Upper lobe of left lung (tissue), 6 donors: ENCODE data around the gene POLR2M. TPM values are rescaled to one million over a fixed set of nuclear protein-coding genes. Genes with fewer than 3 reads are reported as not detected.

ENCODE experiments used
- ATAC-seq, 2 donors: fragments of 200-7000 bp; cut with Tn5 transposase; one replicate each; pipeline ENCODE4 v1.9.1; 2022; ENCODE audit warnings: mild to moderate bottlenecking in 2 of 2, moderate library complexity in 2 of 2; ENCODE audit not compliant: low FRiP score in 2 of 2
- DNase-seq, 2 donors: peaks; one replicate each; pipeline ENCODE4 v3.0.0-alpha.2; 2019 to 2020
- H3K27ac ChIP-seq, 4 donors: fragments of 200-600 bp; sonication (generic); one replicate each; pipeline ENCODE4 v1.5.1; 2016 to 2019
- H3K27me3 ChIP-seq, 4 donors: fragments of 200-600 bp; sonication (generic); one replicate each; pipeline ENCODE4 v1.5.1; 2017 to 2019
- H3K36me3 ChIP-seq, 4 donors: fragments of 200-600 bp; sonication (generic); one replicate each; pipeline ENCODE4 v1.5.1; 2016 to 2019
- H3K4me1 ChIP-seq, 4 donors: fragments of 200-600 bp; sonication (generic); one replicate each; pipeline ENCODE4 v1.5.1; 2018 to 2019
- H3K4me3 ChIP-seq, 4 donors: fragments of 200-600 bp; sonication (generic); one replicate each; pipeline ENCODE4 v1.5.1; 2017 to 2019; ENCODE audit warnings: mild to moderate bottlenecking in 2 of 4, moderate library complexity in 1 of 4
- H3K9me3 ChIP-seq, 4 donors: fragments of 200-600 bp; sonication (generic); one replicate each; pipeline ENCODE4 v1.5.1; 2018 to 2019
- CTCF ChIP-seq, 6 experiments: fragments of 450-650 bp in 4 of 6; fragments of 200-600 bp in 2 of 6; sonication (generic) in 2 of 6; IDR thresholded peaks; one replicate each; pipeline ENCODE4 v1.5.1; 2016 to 2019; ENCODE audit warnings: antibody characterized with exemption in 6 of 6
- EP300 ChIP-seq, 4 donors: sonication (generic); formaldehyde crosslinking; IDR thresholded peaks; one replicate each; pipeline ENCODE4 v1.5.1; 2017; ENCODE audit warnings: antibody characterized with exemption in 4 of 4, control low read depth in 2 of 4
- POLR2A ChIP-seq, 4 donors: fragments of 450-650 bp; IDR thresholded peaks; one replicate each; pipeline ENCODE4 v1.5.1; 2016 to 2017; ENCODE audit warnings: antibody characterized with exemption in 4 of 4, mild to moderate bottlenecking in 2 of 4
- POLR2AphosphoS5 ChIP-seq, 2 donors: sonication (generic); formaldehyde crosslinking; IDR thresholded peaks; one replicate each; pipeline ENCODE4 v1.5.1; 2017; ENCODE audit warnings: antibody characterized with exemption in 2 of 2
- WGBS, 2 donors: methylation state at CpG; one replicate each; pipeline ENCODE4 v1.1.5; 2017 to 2018; 5-methylcytosine and 5-hydroxymethylcytosine counted together
- total RNA-seq, 6 donors: library from RNA; depleted of rRNA in 4 of 6; stranded (reverse); fragments of >200 nt in 4 of 6; gene quantifications; one replicate each; pipeline versions ENCODE4 v1.1.0 to v1.2.1, GENCODE V29; 2016 to 2021
- donor health status: DM: no; HTN: no; CAD: no; lungs with moderate emphysema.
- donor health status: DM: no; HTN: yes; CAD: no; lungs with severe emphysema.

Gene POLR2M
- total RNA-seq, 6 donors from 2014 or later, result 40.2 to 553 (median 73.4) TPM

- Histone ChIP-seq H3K4me3 (peak overlapping the region in 3 of 4 donors; percentile 75 to 93 (median 80)), H3K4me1 (peaks cover 16 to 37% (median 24%) of the 10 kb centered on the region in 4 donors), H3K27me3 (no peaks in the 10 kb centered on the region), H3K36me3 (peaks cover 3 to 20% (median 9%) of the 10 kb centered on the region in 4 donors), H3K27ac (peak overlapping the region; percentile 93 to 96 (median 94)), H3K9me3 (no peaks in the 10 kb centered on the region)
- ATAC-seq (peak in 1 of 2 donors; percentile 3), DNase-seq (peak in 1 of 2 donors; percentile 33)
- TF ChIP-seq POLR2AphosphoS5 (IDR thresholded peaks at IDR 0.05), result no peak
- no peak for TF ChIP-seq CTCF (IDR thresholded peaks at IDR 0.05)
- no peak for TF ChIP-seq POLR2A (IDR thresholded peaks at IDR 0.05)
- no peak for TF ChIP-seq EP300 (IDR thresholded peaks at IDR 0.05)
- 67 to 77% methylated on average over 12 of the region's 12 CpGs for WGBS, 2 donors
Measured at GRCh38 chr15:57705746-57706404, 639 bp upstream of the POLR2M start.

- peak overlapping the region in 3 of 4 donors; percentile 75 to 93 (median 80) for H3K4me3 ChIP-seq
- H3K36me3 ChIP-seq, result peaks cover 17 to 42% (median 27%) of the 10 kb centered on the region in 4 donors
- peak overlapping the region in 3 of 4 donors; percentile 93 to 96 (median 94) for H3K27ac ChIP-seq
- ATAC-seq (no peak), DNase-seq (no peak)
- WGBS, 2 donors, result 51 to 59% methylated on average over 4 of the region's 4 CpGs
- no peaks in the 10 kb centered on the region for H3K9me3 ChIP-seq
- TF ChIP-seq CTCF (IDR thresholded peaks at IDR 0.05), result no peak
- no peak for TF ChIP-seq EP300 (IDR thresholded peaks at IDR 0.05)
- TF ChIP-seq POLR2AphosphoS5 (IDR thresholded peaks at IDR 0.05), result no peak
- no peak for TF ChIP-seq POLR2A (IDR thresholded peaks at IDR 0.05)
- peaks cover 16 to 37% (median 24%) of the 10 kb centered on the region in 4 donors for H3K4me1 ChIP-seq
- H3K27me3 ChIP-seq, result no peaks in the 10 kb centered on the region
Measured at GRCh38 chr15:57708047-57708446, 1.5 kb downstream of the POLR2M start.

- 91 to 95% methylated on average over 2 of the region's 2 CpGs for WGBS, 2 donors
- no peaks in the 10 kb centered on the region for H3K4me1 ChIP-seq
- no peaks in the 10 kb centered on the region for H3K27me3 ChIP-seq
- ATAC-seq (no peak), DNase-seq (no peak)
- H3K27ac ChIP-seq, result no peak overlapping the region
- H3K4me3 ChIP-seq, result no peak overlapping the region
- H3K9me3 ChIP-seq, result no peaks in the 10 kb centered on the region
- peaks cover 6 to 52% (median 12%) of the 10 kb centered on the region in 4 donors for H3K36me3 ChIP-seq
- TF ChIP-seq CTCF (IDR thresholded peaks at IDR 0.05), result no peak
Measured at GRCh38 chr15:57718309-57718708, 11.8 kb downstream of the POLR2M start.

GRCh38 chr15:57720867-57721266 is 14.4 kb downstream of the POLR2M start:
- 64 to 73% methylated on average over 3 of the region's 3 CpGs for WGBS, 2 donors
- Histone ChIP-seq H3K36me3 (peaks cover 0 to 33% (median 0%) of the 10 kb centered on the region in 4 donors), H3K9me3 (no peaks in the 10 kb centered on the region), H3K27me3 (no peaks in the 10 kb centered on the region), H3K4me3 (no peak overlapping the region), H3K4me1 (no peaks in the 10 kb centered on the region), H3K27ac (no peak overlapping the region)
- no peak for TF ChIP-seq POLR2AphosphoS5 (IDR thresholded peaks at IDR 0.05)
- no peak for TF ChIP-seq CTCF (IDR thresholded peaks at IDR 0.05)
- no peak for TF ChIP-seq EP300 (IDR thresholded peaks at IDR 0.05)
- TF ChIP-seq POLR2A (IDR thresholded peaks at IDR 0.05), result no peak
- DNase-seq (no peak), ATAC-seq (no peak)

- Histone ChIP-seq H3K36me3 (no peaks in the 10 kb centered on the region), H3K9me3 (no peaks in the 10 kb centered on the region), H3K4me1 (no peaks in the 10 kb centered on the region), H3K27me3 (no peaks in the 10 kb centered on the region), H3K27ac (no peak overlapping the region), H3K4me3 (no peak overlapping the region)
- TF ChIP-seq POLR2AphosphoS5 (IDR thresholded peaks at IDR 0.05) (no peak), POLR2A (IDR thresholded peaks at IDR 0.05) (no peak), CTCF (IDR thresholded peaks at IDR 0.05) (no peak), EP300 (IDR thresholded peaks at IDR 0.05) (no peak)
- DNase-seq, result no peak
- 72 to 73% methylated on average over 3 of the region's 3 CpGs for WGBS, 2 donors
- ATAC-seq, result no peak
Measured at GRCh38 chr15:57726411-57726810, 19.9 kb downstream of the POLR2M start.
